Astrocyte (in vitro differentiated cells and primary cell): Measurements from ENCODE around the gene CISD3. TPM values are rescaled to one million over a fixed set of nuclear protein-coding genes. Genes with fewer than 3 reads are reported as not detected.

Experiments used
- DNase-seq: peaks from one replicate; pipeline ENCODE4 v3.0.0-alpha.2; 2010; ENCODE audit warnings: low read depth
- FAIRE-seq: peaks from 2 replicates; lab custom pipeline; 2011; peaks lifted over from hg19 to GRCh38; lab: Jason Lieb, UNC
- H2AFZ ChIP-seq: 2 replicates; pipeline ENCODE4 v1.6.0; 2012; ENCODE audit warnings: low read depth, low read length, inconsistent platforms
- H3K27ac ChIP-seq: 2 replicates; pipeline ENCODE4 v1.5.1; 2011; ENCODE audit warnings: low read depth, low read length, inconsistent platforms
- H3K27me3 ChIP-seq: 2 replicates; pipeline ENCODE4 v1.6.0; 2011; ENCODE audit warnings: low read length, inconsistent platforms; ENCODE audit not compliant: insufficient read depth
- H3K36me3 ChIP-seq: 2 replicates; pipeline ENCODE4 v1.5.1; 2011; ENCODE audit warnings: low read length, inconsistent platforms; ENCODE audit not compliant: insufficient read depth
- H3K4me1 ChIP-seq: 2 replicates; pipeline ENCODE4 v1.5.1; 2011; ENCODE audit warnings: low read length, inconsistent platforms; ENCODE audit not compliant: insufficient read depth
- H3K4me2 ChIP-seq: 2 replicates; pipeline ENCODE4 v1.6.0; 2012; ENCODE audit warnings: low read length, inconsistent platforms
- H3K4me3 ChIP-seq: 2 replicates; pipeline ENCODE4 v1.5.1; 2011; ENCODE audit warnings: low read depth, mild to moderate bottlenecking, low read length, inconsistent platforms; ENCODE audit not compliant: insufficient read depth
- H3K79me2 ChIP-seq: 2 replicates; pipeline ENCODE4 v1.6.0; 2012; ENCODE audit warnings: mild to moderate bottlenecking, low read length, inconsistent platforms; ENCODE audit not compliant: insufficient read depth
- H3K9ac ChIP-seq: 2 replicates; pipeline ENCODE4 v1.6.0; 2012; ENCODE audit warnings: mild to moderate bottlenecking, low read length, inconsistent platforms
- H3K9me3 ChIP-seq: 2 replicates; pipeline ENCODE4 v1.5.1; 2012; ENCODE audit warnings: low read depth, mild to moderate bottlenecking, low read length, inconsistent platforms; ENCODE audit not compliant: insufficient read depth
- H4K20me1 ChIP-seq: 2 replicates; pipeline ENCODE4 v1.6.0; 2012; ENCODE audit warnings: low read length, inconsistent platforms; ENCODE audit not compliant: insufficient read depth
- H3K27ac Mint-ChIP-seq: one replicate; pipeline ENCODE4 v1.8.0; 2021; ENCODE audit warnings: mild to moderate bottlenecking, mixed read lengths; ENCODE audit not compliant: unreplicated experiment
- H3K27me3 Mint-ChIP-seq: one replicate; pipeline ENCODE4 v1.8.0; 2021; ENCODE audit warnings: low read depth, mixed read lengths; ENCODE audit not compliant: unreplicated experiment
- H3K36me3 Mint-ChIP-seq: one replicate; pipeline ENCODE4 v1.8.0; 2021; ENCODE audit warnings: low read depth, mixed read lengths; ENCODE audit not compliant: unreplicated experiment
- H3K4me1 Mint-ChIP-seq: one replicate; pipeline ENCODE4 v1.8.0; 2021; ENCODE audit warnings: low read depth, mixed read lengths; ENCODE audit not compliant: unreplicated experiment
- H3K4me3 Mint-ChIP-seq: one replicate; pipeline ENCODE4 v1.8.0; 2021; ENCODE audit warnings: mild to moderate bottlenecking, moderate library complexity, mixed read lengths; ENCODE audit not compliant: unreplicated experiment
- H3K9me3 Mint-ChIP-seq: one replicate; pipeline ENCODE4 v1.8.0; 2021; ENCODE audit warnings: mild to moderate bottlenecking, mixed read lengths; ENCODE audit not compliant: unreplicated experiment
- CTCF ChIP-seq: IDR thresholded peaks from 2 replicates; pipeline ENCODE4 v1.5.1; 2011; ENCODE audit warnings: low read depth, mild to moderate bottlenecking, inconsistent platforms, low read length, moderate library complexity; ENCODE audit not compliant: insufficient read depth
- EZH2 ChIP-seq: IDR thresholded peaks from 2 replicates; pipeline ENCODE4 v1.6.1; 2012; ENCODE audit warnings: mild to moderate bottlenecking, low read length, inconsistent platforms; ENCODE audit not compliant: insufficient read depth
- total RNA-seq: library from RNA; stranded (reverse); gene quantifications from 2 replicates; pipeline ENCODE4 v1.2.1, GENCODE V29; 2021

The CISD3 gene
- total RNA-seq, 1 donor from 2014 or later = 12.0 TPM

- FAIRE-seq (no peak), DNase-seq (no peak)
- H3K27ac ChIP-seq = no peak overlapping the region
- no peaks in the 10 kb centered on the region for H3K79me2 ChIP-seq
- no peak overlapping the region for H3K9ac ChIP-seq
- H3K27me3 ChIP-seq = no peaks in the 10 kb centered on the region
- Mint-ChIP-seq H3K27ac (no peak overlapping the region), H3K9me3 (no peaks in the 10 kb centered on the region), H3K27me3 (peaks cover 6% of the 10 kb centered on the region), H3K36me3 (peaks cover 12% of the 10 kb centered on the region), H3K4me1 (no peaks in the 10 kb centered on the region), H3K4me3 (no peak overlapping the region)
- H2AFZ ChIP-seq = no peak overlapping the region
- no peaks in the 10 kb centered on the region for H3K4me1 ChIP-seq
- H3K4me2 ChIP-seq = no peak overlapping the region
- TF ChIP-seq CTCF = no peak
- TF ChIP-seq EZH2 = no peak
- H3K4me3 ChIP-seq = no peak overlapping the region
- H3K36me3 ChIP-seq = peaks cover 2% of the 10 kb centered on the region
- H4K20me1 ChIP-seq = no peaks in the 10 kb centered on the region
- no peaks in the 10 kb centered on the region for H3K9me3 ChIP-seq
Observed at GRCh38 chr17:38719943-38720641, 10.0 kb upstream of the CISD3 start.

DNA sequence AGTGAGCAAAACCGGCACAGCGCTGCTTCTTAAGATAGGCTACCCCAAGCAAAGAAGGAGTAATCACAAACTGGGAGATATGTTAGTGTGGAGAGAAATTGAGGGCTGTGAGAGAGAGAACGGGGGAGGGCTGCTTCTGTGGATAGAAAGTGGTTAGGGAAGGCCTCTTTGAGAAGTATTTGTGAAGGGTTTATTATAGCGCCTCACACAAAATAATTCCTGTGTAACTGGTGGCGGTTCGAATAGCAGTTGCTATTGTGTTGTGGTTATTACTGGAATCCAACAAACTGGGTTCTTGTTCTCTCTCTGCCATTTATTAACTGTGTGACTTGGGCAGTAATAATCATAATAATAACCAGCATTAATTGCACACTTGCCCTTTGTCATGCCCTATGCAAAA lies 9.2 kb upstream of the CISD3 start:
- no peak overlapping the region for H3K4me3 Mint-ChIP-seq
- Histone ChIP-seq H3K27ac (no peak overlapping the region), H3K9me3 (no peaks in the 10 kb centered on the region), H3K4me1 (no peaks in the 10 kb centered on the region), H4K20me1 (no peaks in the 10 kb centered on the region), H3K4me2 (no peak overlapping the region), H3K9ac (no peak overlapping the region), H3K4me3 (no peak overlapping the region), H3K27me3 (no peaks in the 10 kb centered on the region), H3K79me2 (no peaks in the 10 kb centered on the region), H2AFZ (no peak overlapping the region), H3K36me3 (peaks cover 2% of the 10 kb centered on the region)
- H3K27ac Mint-ChIP-seq = no peak overlapping the region
- H3K9me3 Mint-ChIP-seq = no peaks in the 10 kb centered on the region
- DNase-seq (no peak), FAIRE-seq (no peak)
- H3K27me3 Mint-ChIP-seq = peaks cover 6% of the 10 kb centered on the region
- H3K4me1 Mint-ChIP-seq = no peaks in the 10 kb centered on the region
- peaks cover 10% of the 10 kb centered on the region for H3K36me3 Mint-ChIP-seq
- no peak for TF ChIP-seq CTCF
- TF ChIP-seq EZH2 = no peak

- Histone ChIP-seq H4K20me1 (no peaks in the 10 kb centered on the region), H3K79me2 (no peaks in the 10 kb centered on the region), H3K4me3 (no peak overlapping the region), H3K36me3 (peaks cover 2% of the 10 kb centered on the region), H3K4me1 (no peaks in the 10 kb centered on the region), H3K27ac (no peak overlapping the region), H2AFZ (no peak overlapping the region), H3K9ac (no peak overlapping the region), H3K4me2 (no peak overlapping the region), H3K9me3 (no peaks in the 10 kb centered on the region), H3K27me3 (no peaks in the 10 kb centered on the region)
- Mint-ChIP-seq H3K36me3 (peaks cover 10% of the 10 kb centered on the region), H3K4me3 (no peak overlapping the region), H3K27ac (no peak overlapping the region), H3K4me1 (peaks cover 3% of the 10 kb centered on the region), H3K9me3 (no peaks in the 10 kb centered on the region), H3K27me3 (peaks cover 6% of the 10 kb centered on the region)
- FAIRE-seq (no peak), DNase-seq (no peak)
- TF ChIP-seq CTCF (no peak), EZH2 (no peak)
Observed at GRCh38 chr17:38721802-38722201, 8.3 kb upstream of the CISD3 start.
